B cell (primary cell): ENCODE data around the gene KATNA1. TPM values are rescaled to one million over a fixed set of nuclear protein-coding genes. Genes with fewer than 3 reads are reported as not detected.

Experiments
- ATAC-seq: fragments of 200-7000 bp; cut with Tn5 transposase; one replicate; pipeline ENCODE4 v1.10.0; 2021; ENCODE audit warnings: low read depth, mild to moderate bottlenecking, moderate number of reproducible peaks, moderate library complexity
- CTCF ChIA-PET: fragments of 350-600 bp; sonication (Branson Sonifier 250); formaldehyde crosslinking; loops from one replicate; lab custom pipeline; 2021; ENCODE audit warnings: antibody characterized with exemption, inconsistent platforms; lab: Charles Lee
- POLR2A ChIA-PET: fragments of 350-600 bp; sonication (Branson Sonifier 250); formaldehyde crosslinking; loops from one replicate; lab custom pipeline; 2021; ENCODE audit warnings: antibody characterized with exemption; lab: Charles Lee
- DNase-seq: peaks from one replicate; pipeline ENCODE4 v3.0.0; 2013
- H2AFZ ChIP-seq: 2 replicates; pipeline ENCODE4 v1.6.1; 2012; ENCODE audit warnings: mild to moderate bottlenecking, low read depth, low read length; ENCODE audit not compliant: insufficient read depth, poor library complexity, severe bottlenecking
- H3K27ac ChIP-seq, 2 donors: 1 replicate in 1 of 2; 2 replicates in 1 of 2; pipeline ENCODE4 v1.5.1; 2012 to 2013; ENCODE audit warnings: low read length in 2 of 2, mild to moderate bottlenecking in 2 of 2, moderate library complexity in 1 of 2
- H3K27me3 ChIP-seq, 4 experiments: fragments of 200-600 bp in 1 of 4; sonication (generic) in 1 of 4; replicated peaks in 1 of 4; 1 replicate in 2 of 4; 2 replicates in 2 of 4; pipeline versions ENCODE4 v1.6.1 to v1.7.0; 2013 to 2016; ENCODE audit warnings: low read length in 3 of 4, mild to moderate bottlenecking in 2 of 4, mixed read lengths in 1 of 4, moderate library complexity in 1 of 4; ENCODE audit not compliant: insufficient read depth in 4 of 4, control insufficient read depth in 3 of 4; ENCODE audit errors: control extremely low read depth in 1 of 4
- H3K36me3 ChIP-seq, 2 experiments: replicated peaks in 1 of 2; 1 replicate in 1 of 2; 2 replicates in 1 of 2; pipeline versions ENCODE4 v1.6.1 to v1.7.1; 2013; ENCODE audit warnings: low read length in 1 of 2; ENCODE audit not compliant: insufficient read depth in 2 of 2, control insufficient read depth in 1 of 2; ENCODE audit errors: control extremely low read depth in 1 of 2, extremely low read depth in 1 of 2
- H3K4me1 ChIP-seq, 2 donors: fragments of 200-600 bp in 1 of 2; sonication (generic) in 1 of 2; 1 replicate in 1 of 2; 2 replicates in 1 of 2; pipeline versions ENCODE4 v1.5.1 to v1.6.1; 2013 to 2017; ENCODE audit warnings: low read length in 2 of 2; ENCODE audit not compliant: control insufficient read depth in 2 of 2, insufficient read depth in 2 of 2
- H3K4me2 ChIP-seq: replicated peaks from 2 replicates; pipeline ENCODE3; 2012; ENCODE audit warnings: mild to moderate bottlenecking, low read depth, low read length; ENCODE audit not compliant: poor library complexity, severe bottlenecking
- H3K4me3 ChIP-seq, 5 experiments: fragments of 200-600 bp in 1 of 5; sonication (generic) in 1 of 5; 1 replicate in 3 of 5; 2 replicates in 2 of 5; pipeline versions ENCODE4 v1.5.1 to v1.7.0; 2011 to 2016; ENCODE audit warnings: low read length in 4 of 5, mild to moderate bottlenecking in 4 of 5, low read depth in 2 of 5, control low read depth in 1 of 5, moderate library complexity in 1 of 5; ENCODE audit not compliant: insufficient read depth in 1 of 5; ENCODE audit errors: control extremely low read depth in 1 of 5, extremely low read depth in 1 of 5
- H3K79me2 ChIP-seq: fragments of 200-600 bp; sonication (generic); one replicate; pipeline ENCODE4 v1.6.0; 2016; ENCODE audit warnings: low read length; ENCODE audit not compliant: control insufficient read depth, insufficient read depth
- H3K9ac ChIP-seq: fragments of 200-600 bp; sonication (generic); 2 replicates; pipeline ENCODE4 v1.6.1; 2017; ENCODE audit warnings: mild to moderate bottlenecking, low read length, moderate library complexity
- H3K9me3 ChIP-seq, 3 donors: one replicate each; pipeline versions ENCODE4 v1.6.1 to v1.7.1; 2013; ENCODE audit warnings: low read length in 2 of 3; ENCODE audit not compliant: control insufficient read depth in 2 of 3, insufficient read depth in 1 of 3; ENCODE audit errors: control extremely low read depth in 1 of 3
- H4K20me1 ChIP-seq: 2 replicates; pipeline ENCODE4 v1.6.0; 2012; ENCODE audit warnings: mild to moderate bottlenecking, low read length; ENCODE audit not compliant: insufficient read depth, control insufficient read depth, poor library complexity, severe bottlenecking
- H3K27ac Mint-ChIP-seq: one replicate; pipeline ENCODE4 v1.8.0; 2021; ENCODE audit warnings: mixed read lengths
- H3K27me3 Mint-ChIP-seq: one replicate; pipeline ENCODE4 v1.8.0; 2021; ENCODE audit warnings: mixed read lengths
- H3K4me1 Mint-ChIP-seq: one replicate; pipeline ENCODE4 v1.8.0; 2021; ENCODE audit warnings: mixed read lengths
- H3K4me3 Mint-ChIP-seq: one replicate; pipeline ENCODE4 v1.8.0; 2021; ENCODE audit warnings: mixed read lengths
- H3K9me3 Mint-ChIP-seq: one replicate; pipeline ENCODE4 v1.8.0; 2022; ENCODE audit warnings: mixed read lengths; ENCODE audit not compliant: insufficient read depth
- EZH2 ChIP-seq: IDR thresholded peaks from 2 replicates; pipeline ENCODE4 v1.6.1; 2012; ENCODE audit warnings: borderline replicate concordance, low read depth, mild to moderate bottlenecking, moderate library complexity, low read length; ENCODE audit not compliant: insufficient read depth, poor library complexity, severe bottlenecking
- WGBS: methylation state at CpG from one replicate; pipeline ENCODE4 v1.1.5; 2013; ENCODE audit warnings: missing lambda C conversion rate; ENCODE audit not compliant: insufficient coverage; 5-methylcytosine and 5-hydroxymethylcytosine counted together
- intact Hi-C: fragments of 100-400 bp; cut with micrococcal nuclease; formaldehyde crosslinking; loops from one replicate; pipeline ENCODE4 v1.10.0; 2022
- polyA plus RNA-seq: library from polyadenylated mRNA; depleted of rRNA; stranded (reverse); fragments of >200 nt; gene quantifications from 2 replicates; pipeline ENCODE4 v1.2.3, GENCODE V29; 2012
- total RNA-seq, 2 donors: library from RNA; stranded (reverse); fragments of 120-200 nt in 1 of 2; gene quantifications; 1 replicate in 1 of 2; 2 replicates in 1 of 2; pipeline versions ENCODE4 v1.2.3 to v1.2.4, GENCODE V29; 2013 to 2022
- TF ChIP-seq, protein P1 (sequence below): fragments of 200-600 bp; IDR thresholded peaks from one replicate; pipeline ENCODE4 v1.8.0; 2022; ENCODE audit warnings: antibody characterized with exemption, mild to moderate bottlenecking

KATNA1 gene
- total and polyA plus RNA-seq, 2 donors (not counting 1 experiment from before 2014, with no cell fraction given): 10.6 to 19.8 TPM

DNA sequence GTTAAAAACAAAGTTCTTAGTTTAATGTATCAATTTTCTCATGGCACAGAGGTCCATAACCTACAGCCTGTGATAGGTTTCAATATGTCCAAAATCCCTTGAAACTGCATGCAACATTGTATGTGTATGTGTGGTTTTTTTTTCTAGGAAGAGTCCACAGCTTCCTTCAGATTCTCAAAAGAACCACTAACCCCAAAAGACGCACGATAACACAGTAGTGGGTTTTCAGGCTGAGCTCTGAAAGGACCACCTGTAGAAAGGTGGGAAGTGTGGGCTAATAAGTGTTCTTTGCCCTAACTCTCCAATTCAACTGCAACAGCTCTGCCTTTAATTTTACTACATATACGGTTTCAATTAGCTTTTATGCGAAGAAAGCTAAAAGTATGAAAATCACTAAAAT is 11.5 kb upstream of the KATNA1 start:
- Histone ChIP-seq H3K9ac (no peak overlapping the region), H3K27me3 (no peaks in the 10 kb centered on the region), H4K20me1 (no peaks in the 10 kb centered on the region), H3K4me2 (no peak overlapping the region), H3K4me3 (no peak overlapping the region), H3K79me2 (no peaks in the 10 kb centered on the region), H3K9me3 (no peaks in the 10 kb centered on the region), H3K4me1 (no peaks in the 10 kb centered on the region), H3K27ac (no peak overlapping the region), H3K36me3 (peaks cover 11 to 22% of the 10 kb centered on the region in 2 experiments), H2AFZ (no peak overlapping the region)
- DNase-seq: no peak
- ChIA-PET POLR2A (no interaction called here), CTCF (no interaction called here)
- intact Hi-C loops: no loop called here
- no peak for TF ChIP-seq EZH2
- TF ChIP-seq, protein P1, sequence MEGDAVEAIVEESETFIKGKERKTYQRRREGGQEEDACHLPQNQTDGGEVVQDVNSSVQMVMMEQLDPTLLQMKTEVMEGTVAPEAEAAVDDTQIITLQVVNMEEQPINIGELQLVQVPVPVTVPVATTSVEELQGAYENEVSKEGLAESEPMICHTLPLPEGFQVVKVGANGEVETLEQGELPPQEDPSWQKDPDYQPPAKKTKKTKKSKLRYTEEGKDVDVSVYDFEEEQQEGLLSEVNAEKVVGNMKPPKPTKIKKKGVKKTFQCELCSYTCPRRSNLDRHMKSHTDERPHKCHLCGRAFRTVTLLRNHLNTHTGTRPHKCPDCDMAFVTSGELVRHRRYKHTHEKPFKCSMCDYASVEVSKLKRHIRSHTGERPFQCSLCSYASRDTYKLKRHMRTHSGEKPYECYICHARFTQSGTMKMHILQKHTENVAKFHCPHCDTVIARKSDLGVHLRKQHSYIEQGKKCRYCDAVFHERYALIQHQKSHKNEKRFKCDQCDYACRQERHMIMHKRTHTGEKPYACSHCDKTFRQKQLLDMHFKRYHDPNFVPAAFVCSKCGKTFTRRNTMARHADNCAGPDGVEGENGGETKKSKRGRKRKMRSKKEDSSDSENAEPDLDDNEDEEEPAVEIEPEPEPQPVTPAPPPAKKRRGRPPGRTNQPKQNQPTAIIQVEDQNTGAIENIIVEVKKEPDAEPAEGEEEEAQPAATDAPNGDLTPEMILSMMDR: no peak
- no peak for ATAC-seq
- Mint-ChIP-seq H3K27ac (no peak overlapping the region), H3K4me3 (no peak overlapping the region), H3K27me3 (no peaks in the 10 kb centered on the region), H3K4me1 (no peaks in the 10 kb centered on the region), H3K9me3 (no peaks in the 10 kb centered on the region)
- no CpG with 5 or more reads among the region's 4 CpGs for WGBS

DNA sequence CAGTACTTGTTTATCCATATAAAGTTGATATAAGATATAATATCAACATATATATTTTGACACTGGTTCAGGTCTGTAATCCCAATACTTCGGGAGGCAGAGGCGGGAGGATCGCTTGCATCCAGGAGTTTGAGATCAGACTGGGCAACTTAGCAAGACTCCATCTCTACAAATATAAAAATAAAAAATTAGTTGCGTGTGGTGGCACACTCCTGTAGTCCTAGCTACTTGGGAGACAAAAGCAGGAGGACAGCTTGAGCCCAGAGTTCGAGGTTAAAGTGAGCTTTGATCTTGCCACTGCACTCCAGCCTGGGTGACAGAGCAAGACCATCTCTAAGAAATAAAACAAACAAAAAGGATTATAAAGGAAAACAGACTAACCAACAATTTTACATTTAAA is 8.9 kb upstream of the KATNA1 start:
- intact Hi-C loops: no loop called here
- H3K27me3 Mint-ChIP-seq: no peaks in the 10 kb centered on the region

More for the DNA sequence above, 8.9 kb upstream of the KATNA1 start:
- H3K4me3 Mint-ChIP-seq: no peak overlapping the region
- Histone ChIP-seq H3K79me2 (no peaks in the 10 kb centered on the region), H3K27ac (no peak overlapping the region), H3K4me1 (no peaks in the 10 kb centered on the region), H2AFZ (no peak overlapping the region), H3K9ac (no peak overlapping the region), H3K36me3 (peaks cover 10 to 14% of the 10 kb centered on the region in 2 experiments), H4K20me1 (no peaks in the 10 kb centered on the region), H3K4me3 (no peak overlapping the region), H3K4me2 (no peak overlapping the region), H3K27me3 (no peaks in the 10 kb centered on the region), H3K9me3 (no peaks in the 10 kb centered on the region)
- TF ChIP-seq, protein P1: no peak
- no peak for TF ChIP-seq EZH2
- DNase-seq (no peak), ATAC-seq (no peak)
- ChIA-PET CTCF (interaction anchor here (0.6 kb wide), 1 partner anchor 40 kb away, joined by 3 read pairs; no protein-coding TSS in a partner anchor), POLR2A (no interaction called here)
- no peaks in the 10 kb centered on the region for H3K4me1 Mint-ChIP-seq
- no peaks in the 10 kb centered on the region for H3K9me3 Mint-ChIP-seq
- H3K27ac Mint-ChIP-seq: no peak overlapping the region
- WGBS: 100% methylated on average over 2 of the region's 5 CpGs
